ENCODE measurements around the gene MTA2.
"Not testable (repeated sequence)": the region's sequence is repeated elsewhere in the genome, so short reads cannot be mapped to it uniquely, and the experiment has no call there.

Gene MTA2

GRCh38 chr11:62601372-62602140, at the start of gene MTA2:
TSS of gene MTA2 (minus strand) at chr11:62601865. CDS start at chr11:62601450, 415 bp downstream.
- DNase-seq (ENCODE audit: low spot score), result peak; percentile 98

- DNase-seq (ENCODE audit: low spot score), result not testable (repeated sequence)
These were observed 48.6 kb upstream of the MTA2 start for GRCh38 chr11:62650283-62650682.

- DNase-seq (ENCODE audit: low spot score), result no peak
These were observed 47.8 kb upstream of the MTA2 start for GRCh38 chr11:62649486-62649885.

- DNase-seq (ENCODE audit: low spot score), result no peak
These were observed 47.3 kb upstream of the MTA2 start for GRCh38 chr11:62648967-62649364.

GRCh38 chr11:62648185-62648966, 46.7 kb upstream of the MTA2 start:
- DNase-seq (ENCODE audit: low spot score), result no peak

GRCh38 chr11:62647609-62648005, 45.9 kb upstream of the MTA2 start:
- DNase-seq (ENCODE audit: low spot score), result no peak

- no peak for DNase-seq (ENCODE audit: low spot score)
These were observed 45.4 kb upstream of the MTA2 start for GRCh38 chr11:62646825-62647608.

- DNase-seq (ENCODE audit: low spot score), result peak; percentile 100
These were observed 44.5 kb upstream of the MTA2 start, which contains the start of gene GANAB for GRCh38 chr11:62645946-62646824. TSS of gene GANAB (minus strand) at chr11:62646613. CDS start at chr11:62646599, 14 bp downstream.

GRCh38 chr11:62645671-62645945, 43.9 kb upstream of the MTA2 start:
- DNase-seq (ENCODE audit: low spot score), result no peak

- no peak for DNase-seq (ENCODE audit: low spot score)
These were observed 42.6 kb upstream of the MTA2 start for GRCh38 chr11:62644220-62644619.

GRCh38 chr11:62632492-62632891, 30.8 kb upstream of the MTA2 start:
- DNase-seq (ENCODE audit: low spot score), result no peak

GRCh38 chr11:62627713-62628112, 26.0 kb upstream of the MTA2 start:
- no peak for DNase-seq (ENCODE audit: low spot score)

GRCh38 chr11:62622476-62623089, 20.9 kb upstream of the MTA2 start:
- DNase-seq (ENCODE audit: low spot score), result no peak

- peak; percentile 99 for DNase-seq (ENCODE audit: low spot score)
These were observed 20.2 kb upstream of the MTA2 start, which contains the start of gene B3GAT3 for GRCh38 chr11:62621567-62622470. TSS of gene B3GAT3 (minus strand) at chr11:62621986. CDS start at chr11:62621947, 39 bp downstream.

GRCh38 chr11:62621027-62621566, 19.4 kb upstream of the MTA2 start:
- no peak for DNase-seq (ENCODE audit: low spot score)

- not testable (repeated sequence) for DNase-seq (ENCODE audit: low spot score)
These were observed 15.3 kb upstream of the MTA2 start for GRCh38 chr11:62616957-62617356.

- DNase-seq (ENCODE audit: low spot score), result no peak
These were observed 13.9 kb upstream of the MTA2 start for GRCh38 chr11:62615521-62615920.

GRCh38 chr11:62614275-62614674, 12.6 kb upstream of the MTA2 start:
- no peak for DNase-seq (ENCODE audit: low spot score)

GRCh38 chr11:62613291-62613778, 11.7 kb upstream of the MTA2 start:
- DNase-seq (ENCODE audit: low spot score), result no peak

All from AG08396 (cell line).